Raji (cell line): ENCODE measurements around the gene CIITA.

Source experiments
- POLR2A ChIP-seq: IDR thresholded peaks from 2 replicates; pipeline ENCODE4 v1.6.1; 2011; ENCODE audit warnings: low read depth, low read length, control low read depth; ENCODE audit not compliant: insufficient read depth

The CIITA gene

GRCh38 chr16:10885246-10885645, 8.2 kb downstream of the CIITA start:
- TF ChIP-seq POLR2A, result 0 out of 2 replicates have a peak, but pooled peaks have one; percentile 20

GRCh38 chr16:10888320-10888937, 11.4 kb downstream of the CIITA start:
- TF ChIP-seq POLR2A, result no peak

- TF ChIP-seq POLR2A, result no peak
Measured at GRCh38 chr16:10889855-10890254, 12.9 kb downstream of the CIITA start.

- TF ChIP-seq POLR2A, result no peak
Measured at GRCh38 chr16:10892782-10893318, 15.8 kb downstream of the CIITA start.

- no peak for TF ChIP-seq POLR2A
Measured at GRCh38 chr16:10895053-10895946, 18.3 kb downstream of the CIITA start.

- no peak for TF ChIP-seq POLR2A
Measured at GRCh38 chr16:10896165-10896564, 19.2 kb downstream of the CIITA start.

GRCh38 chr16:10896723-10897122, 19.7 kb downstream of the CIITA start:
- TF ChIP-seq POLR2A, result no peak

GRCh38 chr16:10897134-10897533, 20.1 kb downstream of the CIITA start:
- TF ChIP-seq POLR2A, result no peak

- TF ChIP-seq POLR2A, result no peak
Measured at GRCh38 chr16:10902999-10903398, 26.0 kb downstream of the CIITA start.

- no peak for TF ChIP-seq POLR2A
Measured at GRCh38 chr16:10906482-10906881, 29.5 kb downstream of the CIITA start.

GRCh38 chr16:10906914-10907756, 30.1 kb downstream of the CIITA start:
- no peak for TF ChIP-seq POLR2A

GRCh38 chr16:10907757-10908045, 30.7 kb downstream of the CIITA start:
- no peak for TF ChIP-seq POLR2A

- TF ChIP-seq POLR2A, result no peak
Measured at GRCh38 chr16:10911267-10911666, 34.3 kb downstream of the CIITA start.

- no peak for TF ChIP-seq POLR2A
Measured at GRCh38 chr16:10916534-10916933, 39.5 kb downstream of the CIITA start.

GRCh38 chr16:10918294-10919002, 41.4 kb downstream of the CIITA start:
- no peak for TF ChIP-seq POLR2A
